GM18507 (cell line): ENCODE results near the gene DCC.

Experiments
- DNase-seq: peaks from one replicate; pipeline ENCODE4 v3.0.0; 2011; ENCODE audit warnings: low read depth; ENCODE audit not compliant: insufficient read length; ENCODE audit errors: extremely low spot score
- FAIRE-seq: peaks from 2 replicates; lab custom pipeline; 2011; peaks lifted over from hg19 to GRCh38; lab: Jason Lieb, UNC

DCC gene

DNA sequence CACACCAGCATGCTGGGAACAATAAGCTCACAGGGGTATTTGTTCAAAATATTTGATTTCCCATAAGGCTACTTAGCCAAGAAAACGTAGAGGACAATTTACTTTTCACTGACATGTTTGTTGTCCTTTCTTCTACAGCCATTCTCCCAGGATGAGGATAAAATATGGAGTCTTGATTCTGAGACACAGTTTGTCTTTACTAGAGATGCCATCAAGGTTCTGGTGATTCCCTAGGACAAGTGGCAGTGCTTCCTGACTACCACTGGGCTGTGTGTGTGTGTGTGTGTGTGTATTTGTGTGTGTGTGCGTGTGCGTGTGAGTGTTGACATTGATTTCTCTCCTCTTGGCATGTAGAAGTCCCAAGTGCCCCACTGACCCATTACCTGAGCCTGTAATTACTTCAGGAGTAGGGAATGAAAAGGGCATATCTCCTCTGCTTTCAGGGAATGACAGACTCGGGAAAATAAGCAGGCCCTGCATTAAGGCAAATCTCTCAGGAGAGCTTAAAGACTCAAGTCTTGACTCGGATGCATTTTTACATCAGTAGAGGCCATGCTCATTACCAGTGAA lies 761.6 kb downstream of the DCC start:
- DNase-seq (no peak), FAIRE-seq (no peak)

DNA sequence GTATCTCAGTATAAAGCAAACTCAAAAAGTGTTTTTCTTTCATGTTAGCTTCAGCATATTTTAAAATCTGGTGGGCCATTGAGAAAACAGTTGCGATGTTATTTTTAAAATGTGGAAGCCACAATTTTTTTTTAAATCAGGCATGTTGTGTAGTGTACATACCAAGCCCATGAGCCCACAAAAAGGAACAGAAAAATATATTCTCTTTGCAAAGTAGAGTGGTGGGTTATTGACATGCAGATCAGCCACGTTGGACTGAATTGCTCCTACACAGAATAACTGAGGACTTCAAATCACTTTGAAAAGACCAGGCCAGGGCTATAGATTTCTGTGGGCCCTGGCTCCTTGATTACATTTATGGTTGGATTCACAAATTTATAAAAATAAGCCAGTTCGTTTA lies 774.4 kb downstream of the DCC start:
- FAIRE-seq: no peak
- no peak for DNase-seq

DNA sequence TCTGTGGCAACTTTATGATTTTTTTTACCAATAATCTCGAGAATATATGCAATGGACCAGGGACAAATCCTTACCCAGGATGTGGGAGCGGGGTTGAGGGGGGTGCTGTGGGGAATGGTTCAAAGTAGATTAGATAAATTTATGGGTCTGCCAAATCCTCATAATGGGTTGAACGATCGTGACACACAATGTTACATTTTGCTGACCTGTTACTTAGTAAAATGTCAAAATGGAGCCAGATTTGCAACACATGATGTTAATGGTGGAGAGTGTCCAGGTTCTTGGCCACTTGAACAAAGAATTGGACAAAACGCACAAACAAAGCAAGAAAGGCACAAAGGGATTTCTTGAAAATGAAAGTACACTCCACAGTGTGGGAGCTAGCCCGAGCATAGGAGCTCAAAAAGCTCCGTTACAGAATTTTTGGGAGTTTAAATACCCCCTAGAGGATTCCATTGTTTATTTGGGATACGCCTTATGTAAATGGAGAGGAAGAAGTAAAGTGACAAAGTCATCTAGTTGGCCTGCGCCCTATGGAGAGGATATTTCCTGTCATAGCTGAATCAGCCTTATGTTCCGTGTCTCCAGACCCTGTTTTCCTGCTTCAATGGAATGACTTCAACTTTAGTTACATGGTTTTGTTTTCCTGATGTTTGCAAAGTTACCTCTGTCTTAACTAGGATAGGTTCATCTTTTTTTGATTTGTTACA lies 776.0 kb downstream of the DCC start:
- FAIRE-seq: no peak
- no peak for DNase-seq

DNA sequence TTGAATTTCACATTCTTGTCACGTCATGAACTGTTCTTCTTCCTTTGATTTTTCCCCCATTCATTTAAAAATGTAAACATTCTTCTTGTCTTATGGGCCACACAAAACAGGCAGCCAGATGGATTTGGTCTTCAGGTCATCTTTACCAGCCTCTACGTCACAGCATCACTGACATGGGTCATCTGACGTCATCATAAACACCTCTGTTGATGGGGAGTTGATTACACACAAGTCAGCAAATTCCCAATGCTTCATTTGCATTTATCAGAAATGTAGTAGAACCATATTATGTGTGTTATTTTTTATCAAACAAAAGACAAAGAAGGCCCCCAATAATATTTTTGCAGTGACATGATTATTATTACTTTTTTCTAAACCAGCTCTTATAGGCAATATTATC lies 777.9 kb downstream of the DCC start:
- DNase-seq (no peak), FAIRE-seq (no peak)

DNA sequence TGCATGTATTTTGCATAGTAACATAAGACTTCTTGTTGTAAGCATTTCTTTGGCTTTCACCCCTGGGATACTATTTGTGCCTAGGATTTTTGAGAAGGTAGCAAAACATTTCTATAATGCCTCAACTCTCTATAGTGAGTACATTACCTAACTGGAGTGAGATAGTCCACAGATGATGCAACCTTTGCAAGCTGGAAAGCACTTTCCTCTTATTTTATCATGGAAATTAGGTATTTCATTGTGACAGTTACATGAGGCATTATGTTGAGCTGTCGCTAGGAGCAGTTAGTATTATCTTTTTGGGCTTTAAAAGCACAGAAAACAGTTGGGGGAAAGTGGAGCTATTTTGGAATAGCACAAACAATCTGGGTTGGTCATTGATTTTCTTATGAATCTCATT lies 786.2 kb downstream of the DCC start:
- DNase-seq (no peak), FAIRE-seq (no peak)

DNA sequence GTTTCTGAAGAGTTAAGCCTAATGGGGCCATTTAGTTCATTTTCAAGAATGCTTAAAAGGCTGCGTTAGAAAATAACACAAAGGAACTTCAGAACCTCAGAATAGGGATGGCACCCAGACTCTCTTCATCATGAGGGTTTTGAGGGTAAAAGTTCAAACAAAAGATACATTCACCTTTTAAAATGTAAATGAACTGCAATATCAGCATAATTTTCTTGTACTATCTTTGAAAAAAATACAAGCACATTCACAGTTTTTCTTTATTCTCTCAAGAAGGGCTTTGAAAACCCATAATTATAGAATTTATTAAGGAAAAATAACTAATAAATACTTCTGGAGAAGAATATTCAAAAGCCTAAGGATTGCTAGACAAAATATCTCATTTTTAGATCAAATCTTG lies 791.0 kb downstream of the DCC start:
- FAIRE-seq: no peak
- no peak for DNase-seq

DNA sequence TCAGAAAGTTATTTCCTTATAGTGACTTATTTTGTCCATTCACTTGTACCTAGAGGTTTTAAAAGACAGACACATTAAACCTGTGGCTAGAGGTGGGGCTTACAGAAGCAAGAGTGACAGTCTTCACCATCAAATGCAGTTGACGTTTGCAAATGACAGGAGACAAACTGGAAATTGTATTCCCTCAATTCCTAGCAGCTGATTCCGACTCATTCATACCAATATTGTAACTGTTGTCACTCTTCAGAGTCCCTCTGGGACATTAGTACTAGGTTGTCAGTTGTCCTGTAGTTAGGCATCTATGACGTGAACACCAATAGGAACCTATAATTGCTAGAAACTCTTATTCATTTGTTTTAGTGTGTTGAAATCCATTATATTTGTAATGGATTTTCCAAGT lies 794.7 kb downstream of the DCC start:
- DNase-seq (no peak), FAIRE-seq (no peak)

DNA sequence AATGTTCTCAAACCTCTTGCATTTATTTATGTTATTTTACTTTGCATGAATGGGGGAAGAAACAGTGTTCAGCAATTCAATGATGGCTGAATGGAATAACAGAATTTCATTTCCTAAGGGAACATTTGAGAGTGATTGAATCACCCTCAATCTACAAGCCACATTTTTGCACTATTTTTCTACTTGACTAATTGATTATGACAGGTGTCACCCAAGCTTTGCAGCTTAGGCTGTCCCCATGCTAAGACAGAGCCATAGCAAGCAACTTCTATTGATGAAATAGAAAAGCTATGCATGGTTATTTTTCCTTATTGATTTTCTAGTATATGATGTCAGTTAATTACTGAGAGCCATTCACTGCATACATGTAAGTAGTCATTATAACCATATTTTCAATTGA lies 795.7 kb downstream of the DCC start:
- FAIRE-seq: no peak
- no peak for DNase-seq

DNA sequence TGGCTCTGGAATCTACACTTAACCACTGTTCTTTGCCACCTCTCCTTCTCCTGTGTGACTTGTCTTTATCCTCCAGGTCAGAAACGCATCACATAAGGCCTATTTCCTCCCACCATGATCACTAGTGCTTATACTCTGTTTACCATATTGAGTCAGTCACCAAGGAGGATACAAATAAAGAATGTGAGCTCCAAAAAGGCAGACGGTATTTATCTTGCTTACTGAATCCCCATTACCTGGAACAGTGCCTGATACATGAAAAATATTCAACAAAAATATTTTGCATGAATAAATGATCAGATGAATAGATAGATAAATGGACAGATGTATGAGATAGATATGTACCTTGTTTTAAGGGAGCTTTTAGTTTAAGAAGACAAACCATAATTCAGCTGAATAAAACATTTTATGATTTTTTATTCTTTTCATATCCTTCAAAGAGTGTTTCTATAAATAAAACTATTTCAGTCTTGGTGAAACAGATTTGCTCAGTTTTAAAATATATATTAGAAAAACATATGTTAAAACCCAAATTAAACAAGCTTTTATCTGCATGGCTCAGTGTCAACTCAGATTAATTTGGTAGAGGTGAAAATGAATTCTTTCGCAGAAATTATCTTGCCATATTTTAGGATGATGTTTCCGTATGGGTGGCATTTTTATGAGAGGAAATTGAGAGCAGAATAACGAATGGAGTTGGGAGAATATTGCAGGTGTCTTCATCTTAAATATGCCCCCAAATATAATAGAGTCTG lies 799.9 kb downstream of the DCC start:
- FAIRE-seq (no peak), DNase-seq (no peak)

DNA sequence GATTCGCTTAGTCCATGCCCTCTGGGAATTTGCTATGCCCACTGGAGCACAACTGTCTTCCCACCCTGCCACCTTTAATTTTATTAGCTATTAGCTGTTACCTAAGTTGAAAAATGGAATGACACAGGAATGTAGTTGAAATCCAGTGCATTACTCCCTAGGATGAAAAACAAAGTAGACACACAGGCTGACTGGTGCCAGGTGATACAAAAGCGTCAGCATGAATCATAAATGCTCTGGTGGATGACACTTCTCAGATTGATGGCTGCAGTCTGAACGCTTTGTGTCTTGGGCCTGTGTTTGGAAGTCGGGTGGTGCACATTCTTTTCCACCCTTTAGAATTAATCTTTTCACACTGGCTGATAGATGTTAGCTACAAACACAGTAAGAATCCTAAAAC lies 802.0 kb downstream of the DCC start:
- DNase-seq (no peak), FAIRE-seq (no peak)

DNA sequence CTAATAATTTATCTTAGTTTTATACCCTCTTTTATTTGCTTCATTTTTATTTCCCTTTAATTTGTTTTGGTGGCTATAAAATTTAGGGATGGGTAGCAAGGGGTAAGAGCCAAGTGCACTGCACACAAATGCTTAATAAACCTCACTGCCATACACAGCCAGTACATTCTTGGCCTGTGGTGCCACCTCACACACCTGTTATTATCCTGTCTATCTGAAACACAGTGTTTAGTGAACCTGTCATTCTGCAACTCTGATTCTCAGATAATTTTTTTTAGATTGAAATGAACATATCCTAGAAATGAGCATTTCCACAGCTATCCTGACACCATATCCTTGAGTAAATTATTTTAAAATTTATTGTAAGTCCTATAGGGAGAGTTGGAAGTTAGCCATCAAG lies 807.5 kb downstream of the DCC start:
- FAIRE-seq (no peak), DNase-seq (no peak)

DNA sequence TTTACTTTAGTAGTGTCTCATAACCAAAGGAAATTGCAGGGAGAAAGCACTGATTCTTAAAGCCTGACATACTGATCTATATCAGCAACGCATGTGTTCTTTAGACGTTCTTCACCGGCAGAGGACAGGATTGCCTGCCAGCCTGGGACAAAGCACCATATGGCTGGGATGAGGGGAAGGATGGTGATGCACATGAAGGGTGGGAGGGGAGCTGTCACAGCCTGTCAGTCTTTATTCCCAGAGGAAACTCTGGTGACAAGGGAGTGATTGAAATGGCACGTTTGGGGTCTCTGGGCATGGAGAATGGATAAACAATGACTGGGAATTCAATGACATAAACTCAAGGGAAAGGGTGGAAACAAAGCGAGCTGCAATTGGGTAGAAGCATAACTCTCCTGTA lies 808.1 kb downstream of the DCC start:
- FAIRE-seq: no peak

DNA sequence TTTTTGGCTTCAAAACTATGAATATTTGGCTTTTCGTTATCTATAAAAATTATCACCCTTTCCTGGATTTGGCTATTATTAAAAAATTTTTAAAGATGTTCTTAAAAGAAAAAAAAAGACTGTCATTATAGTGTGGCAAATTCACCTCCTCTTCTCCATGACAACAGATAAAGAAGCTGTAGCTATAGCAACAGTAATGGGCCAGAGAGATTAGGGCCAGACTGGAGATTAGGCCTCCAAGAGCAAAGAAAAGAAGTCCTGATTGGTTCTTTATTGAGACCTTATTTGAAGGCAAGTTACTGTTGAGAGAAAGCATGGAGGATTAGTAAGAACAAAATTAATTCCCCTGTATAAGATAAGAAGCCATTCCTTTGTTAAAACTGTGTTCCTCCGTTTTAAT lies 812.5 kb downstream of the DCC start:
- FAIRE-seq (no peak), DNase-seq (no peak)

More for the DNA sequence above, 808.1 kb downstream of the DCC start:
- DNase-seq: no peak

DNA sequence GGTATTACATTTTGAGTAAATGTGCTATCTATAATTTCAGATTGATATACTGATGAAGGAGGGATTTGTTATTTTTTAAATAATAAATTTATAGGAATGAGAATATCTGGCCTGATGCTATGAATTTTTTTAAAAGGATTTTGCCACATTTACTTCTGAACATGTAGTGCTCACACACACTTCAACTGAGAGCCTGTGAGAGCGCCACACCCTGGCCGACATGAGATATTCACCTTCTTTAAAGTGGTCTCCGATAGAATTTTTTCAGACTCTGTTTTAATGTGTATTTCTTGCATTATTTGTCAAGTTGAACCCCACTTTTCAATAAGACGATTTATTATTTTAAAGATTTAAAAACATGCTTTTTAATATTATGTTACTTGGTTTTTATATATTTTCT lies 813.3 kb downstream of the DCC start:
- no peak for FAIRE-seq
- DNase-seq: no peak

DNA sequence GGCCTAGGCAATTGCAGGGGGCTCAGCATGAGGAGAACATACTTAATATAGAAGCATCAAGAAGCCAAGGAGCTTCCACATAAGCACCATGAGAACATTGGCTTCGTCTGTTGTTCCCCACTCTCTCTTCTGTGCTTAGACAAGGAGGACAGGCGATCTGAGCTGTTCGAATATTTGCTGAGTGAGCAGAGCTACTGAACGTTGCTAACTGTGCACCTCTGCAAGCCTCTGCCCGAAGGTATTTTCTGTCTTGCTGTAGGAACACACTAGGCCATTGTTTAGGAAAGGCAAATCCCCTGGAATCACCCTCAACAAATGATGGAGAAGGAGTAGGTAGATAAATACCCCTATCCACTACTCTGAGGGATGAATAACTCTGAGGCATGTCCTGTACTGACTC lies 813.8 kb downstream of the DCC start:
- FAIRE-seq (no peak), DNase-seq (no peak)

DNA sequence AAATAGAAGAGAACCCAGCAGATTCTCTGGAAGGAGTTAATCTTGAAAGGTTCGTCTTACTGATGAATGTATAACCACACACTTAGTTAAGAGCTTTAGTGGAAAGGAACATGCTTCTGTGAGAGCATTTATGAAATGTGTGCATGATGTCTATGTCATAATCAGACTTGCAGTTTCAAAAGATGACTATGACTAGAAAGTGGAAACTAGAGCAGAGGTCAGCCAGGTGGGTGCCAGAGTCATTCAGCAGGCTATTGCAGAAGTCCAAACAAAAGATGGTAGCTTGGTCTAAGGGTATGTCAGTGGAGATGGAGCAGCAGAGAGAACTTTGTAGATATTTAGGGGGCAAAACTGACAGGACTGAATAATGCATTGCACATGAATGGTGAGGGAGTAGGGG lies 825.8 kb downstream of the DCC start:
- no peak for DNase-seq
- FAIRE-seq: no peak

DNA sequence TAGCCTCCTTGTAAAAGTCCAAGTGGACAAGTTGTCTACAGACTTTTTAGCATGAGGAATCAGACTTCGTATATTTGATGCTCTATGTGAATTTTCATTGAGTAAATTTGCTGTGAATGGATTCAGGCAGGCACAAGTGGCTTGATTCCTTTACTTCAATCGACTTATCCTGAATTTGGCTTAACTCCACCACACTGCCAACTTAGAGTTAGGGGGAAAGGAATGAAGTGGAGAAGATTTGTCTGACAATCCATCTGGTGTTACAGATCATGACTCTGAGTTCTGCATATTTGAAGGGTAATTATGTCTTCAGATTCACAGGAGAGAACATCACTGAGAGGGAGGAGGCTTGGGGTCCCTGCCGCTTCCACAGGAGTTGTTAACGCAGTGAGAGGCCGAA lies 829.3 kb downstream of the DCC start:
- DNase-seq (no peak), FAIRE-seq (no peak)

DNA sequence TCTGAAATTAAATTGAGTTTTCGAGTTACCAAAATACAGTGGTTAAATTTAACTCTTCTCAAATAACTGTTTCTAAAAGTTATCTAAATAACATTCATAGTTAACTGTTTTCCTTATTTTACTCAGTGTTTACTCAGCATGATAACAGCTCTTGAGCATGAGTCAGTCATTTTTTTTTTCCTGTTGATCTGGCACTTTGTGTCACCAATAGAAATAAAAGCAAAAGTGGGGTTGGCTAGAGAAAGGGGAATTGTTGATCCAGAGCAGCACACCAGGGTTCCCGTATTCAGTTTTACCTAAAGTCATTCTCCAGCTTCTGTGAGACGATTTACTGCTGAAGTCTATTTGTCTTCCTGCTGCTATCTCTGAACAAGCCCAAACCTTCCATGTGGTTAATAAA lies 851.6 kb downstream of the DCC start:
- no peak for DNase-seq
- no peak for FAIRE-seq

DNA sequence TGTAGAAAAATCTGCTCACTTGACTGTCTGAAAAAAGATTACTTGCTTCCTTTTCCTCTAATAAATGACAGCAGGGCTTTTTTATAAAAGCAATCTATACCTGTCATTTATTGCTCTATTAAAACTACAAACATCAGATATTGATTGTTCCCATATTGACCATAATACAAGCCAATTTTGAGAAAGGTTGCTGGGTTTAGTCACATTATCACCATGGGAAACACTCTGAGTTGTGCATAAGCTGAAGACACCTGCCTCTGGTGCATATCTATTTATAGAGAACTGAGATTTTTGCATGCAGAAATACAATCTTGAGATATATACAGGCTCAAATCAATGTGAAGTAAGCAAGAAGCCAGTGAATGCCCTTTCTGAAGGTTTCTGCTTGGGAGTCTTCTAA lies 853.9 kb downstream of the DCC start:
- FAIRE-seq (no peak), DNase-seq (no peak)

DNA sequence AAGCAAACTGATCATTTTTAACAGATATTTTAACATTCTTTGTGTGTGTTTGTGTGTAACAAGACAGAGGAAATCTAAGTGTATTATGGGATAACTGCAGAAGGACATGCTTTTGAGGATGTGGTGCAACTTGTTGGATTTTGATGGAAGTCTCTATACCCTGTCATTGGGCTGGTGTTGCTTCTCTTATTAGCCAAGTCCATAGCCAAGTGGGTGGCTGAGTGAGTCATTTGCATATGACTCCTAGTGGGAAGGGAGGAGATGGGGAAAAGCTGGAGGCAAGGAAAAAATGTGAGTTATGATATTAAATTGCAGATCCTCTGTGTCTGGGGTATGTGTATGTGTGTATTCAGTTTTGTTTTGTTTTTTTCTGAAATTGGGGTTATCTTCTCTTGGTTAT lies 879.9 kb downstream of the DCC start:
- FAIRE-seq (no peak), DNase-seq (no peak)

DNA sequence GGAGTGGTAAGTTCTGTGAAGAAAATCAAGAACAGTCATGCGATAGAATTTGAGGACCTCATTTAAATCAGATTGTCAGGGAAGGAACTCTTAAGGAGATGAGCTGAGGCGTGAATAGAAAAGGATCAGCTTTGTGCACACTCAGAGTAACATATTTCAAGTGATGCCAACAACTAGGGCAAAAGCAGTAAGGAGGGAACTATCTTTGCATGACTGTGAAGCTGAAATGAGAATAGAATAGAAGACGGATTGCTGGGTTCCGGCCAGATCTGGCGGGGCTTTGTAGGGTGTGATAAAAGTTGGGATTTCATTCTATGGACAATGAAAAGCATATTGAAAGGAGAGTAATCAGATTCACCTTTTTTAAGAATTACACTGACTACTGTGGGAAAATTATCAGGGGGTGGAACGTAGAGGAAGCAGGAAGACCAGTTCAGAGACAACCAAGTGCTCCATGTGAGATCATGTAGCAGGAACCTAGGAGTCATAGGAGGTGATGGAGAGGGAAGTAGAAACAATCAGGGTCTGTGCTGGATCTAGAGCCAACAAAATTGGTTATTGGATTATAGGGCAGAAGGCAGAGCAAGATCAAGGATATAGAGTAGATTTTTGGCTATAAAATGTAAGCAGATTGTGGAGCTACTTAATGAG lies 884.3 kb downstream of the DCC start:
- no peak for DNase-seq
- FAIRE-seq: no peak
